K562 (cell line): Measurements from ENCODE around the gene ZNHIT3. TPM values are rescaled to one million over a fixed set of nuclear protein-coding genes. Genes with fewer than 3 reads are reported as not detected.

Experiments
- ATF6 ChIP-seq: sonication (generic); formaldehyde crosslinking; IDR thresholded peaks from 2 replicates; pipeline ENCODE4 v1.4.0; 2020; ENCODE audit warnings: mild to moderate bottlenecking, missing genetic modification reagents
- BCL6 ChIP-seq: fragments of 250-450 bp; sonication (Bioruptor Pico); IDR thresholded peaks from 2 replicates; pipeline ENCODE4 v1.4.0; 2020
- GATAD2B ChIP-seq: fragments of 450-650 bp; IDR thresholded peaks from 2 replicates; pipeline ENCODE4 v1.6.1; 2017; ENCODE audit warnings: mild to moderate bottlenecking, borderline replicate concordance
- HMG20B ChIP-seq: fragments of 250-450 bp; sonication (Bioruptor Pico); IDR thresholded peaks from 2 replicates; pipeline ENCODE4 v1.5.0; 2021; ENCODE audit warnings: mild to moderate bottlenecking
- LCOR ChIP-seq: sonication (generic); formaldehyde crosslinking; IDR thresholded peaks from 2 replicates; pipeline ENCODE4 v1.8.0; 2022; ENCODE audit warnings: mild to moderate bottlenecking, missing genetic modification reagents
- MAFK ChIP-seq: IDR thresholded peaks from 2 replicates; pipeline ENCODE4 v1.6.1; 2011; ENCODE audit warnings: low read length, improper control_type of control experiment
- MCM2 ChIP-seq: fragments of 450-650 bp; IDR thresholded peaks from 2 replicates; pipeline ENCODE4 v1.6.1; 2017; ENCODE audit warnings: low read depth, mild to moderate bottlenecking
- NFATC3 ChIP-seq: fragments of 450-650 bp; IDR thresholded peaks from 2 replicates; pipeline ENCODE4 v1.6.1; 2017; ENCODE audit warnings: mild to moderate bottlenecking
- POLR2B ChIP-seq: fragments of 450-650 bp; IDR thresholded peaks from 2 replicates; pipeline ENCODE4 v1.6.1; 2018; ENCODE audit warnings: low read depth; ENCODE audit not compliant: partially characterized antibody
- RAD51 ChIP-seq: fragments of 450-650 bp; IDR thresholded peaks from 2 replicates; pipeline ENCODE4 v1.7.1; 2016; ENCODE audit warnings: low read depth, mild to moderate bottlenecking, borderline replicate concordance
- REST ChIP-seq, 2 experiments: fragments of 450-650 bp; formaldehyde crosslinking in 1 of 2; IDR thresholded peaks; 2 replicates each; pipeline versions ENCODE4 v1.4.0 to v1.6.1; 2014 to 2020; ENCODE audit warnings: mild to moderate bottlenecking in 2 of 2, borderline replicate concordance in 1 of 2, low read depth in 1 of 2
- SIN3A ChIP-seq, 2 experiments: fragments of 150-350 bp in 1 of 2; IDR thresholded peaks; 2 replicates each; pipeline ENCODE4 v1.6.1; 2011 to 2016; ENCODE audit warnings: borderline replicate concordance in 2 of 2, low read depth in 2 of 2, low read length in 2 of 2, mild to moderate bottlenecking in 2 of 2, moderate library complexity in 2 of 2; ENCODE audit not compliant: control insufficient read depth in 1 of 2
- SREBF1 ChIP-seq: fragments of 150-350 bp; IDR thresholded peaks from 2 replicates; pipeline ENCODE4 v1.6.1; 2014; ENCODE audit warnings: antibody characterized with exemption, low read depth, low read length, borderline replicate concordance
- TAL1 ChIP-seq: fragments of 450-650 bp; IDR thresholded peaks from 2 replicates; pipeline ENCODE4 v1.6.1; 2016; ENCODE audit warnings: mild to moderate bottlenecking
- U2AF1 ChIP-seq: fragments of 200-400 bp; formaldehyde crosslinking; optimal IDR thresholded peaks from 2 replicates; pipeline ENCODE3; 2017; ENCODE audit warnings: mild to moderate bottlenecking, low read depth, low read length, moderate library complexity
- ZC3H8 ChIP-seq: fragments of 450-650 bp; IDR thresholded peaks from 2 replicates; pipeline ENCODE4 v1.6.1; 2017
- polyA plus RNA-seq, 8 experiments: library from polyadenylated mRNA; depleted of rRNA in 4 of 8; stranded (reverse) in 5 of 8; unstranded in 3 of 8; fragments of >200 nt; fragmentation: Nextera tagmentation in 2 of 8; fragmentation: Illumina TruSeq in 1 of 8; extraction: Ambion mirVana in 2 of 8; extraction: Trizol in 1 of 8; gene quantifications; 2 replicates each; pipeline versions ENCODE4 v1.2.1 to v1.2.3, GENCODE V29; 2011 to 2014; ENCODE audit warnings: inconsistent platforms in 1 of 8, missing spikeins in 1 of 8
- total RNA-seq, 7 experiments: library from RNA; depleted of rRNA in 6 of 7; stranded (reverse); fragments of >200 nt in 6 of 7; fragmentation: Illumina TruSeq in 2 of 7; extraction: Trizol in 2 of 7; gene quantifications; 2 replicates each; pipeline versions ENCODE4 v1.2.1 to v1.2.3, GENCODE V29; 2011 to 2021; ENCODE audit warnings: low replicate concordance in 1 of 7
- TF ChIP-seq, protein P1 (sequence below): sonication (generic); formaldehyde crosslinking; IDR thresholded peaks from 2 replicates; pipeline ENCODE4 v1.9.0; 2022; ENCODE audit warnings: mild to moderate bottlenecking, missing genetic modification reagents

Gene ZNHIT3
- total and polyA plus RNA-seq, 9 of the 15 experiments (the other 6 are each of a cell fraction or from before 2014, with no cell fraction given), result 45.0 to 300 (median 88.4) TPM

DNA sequence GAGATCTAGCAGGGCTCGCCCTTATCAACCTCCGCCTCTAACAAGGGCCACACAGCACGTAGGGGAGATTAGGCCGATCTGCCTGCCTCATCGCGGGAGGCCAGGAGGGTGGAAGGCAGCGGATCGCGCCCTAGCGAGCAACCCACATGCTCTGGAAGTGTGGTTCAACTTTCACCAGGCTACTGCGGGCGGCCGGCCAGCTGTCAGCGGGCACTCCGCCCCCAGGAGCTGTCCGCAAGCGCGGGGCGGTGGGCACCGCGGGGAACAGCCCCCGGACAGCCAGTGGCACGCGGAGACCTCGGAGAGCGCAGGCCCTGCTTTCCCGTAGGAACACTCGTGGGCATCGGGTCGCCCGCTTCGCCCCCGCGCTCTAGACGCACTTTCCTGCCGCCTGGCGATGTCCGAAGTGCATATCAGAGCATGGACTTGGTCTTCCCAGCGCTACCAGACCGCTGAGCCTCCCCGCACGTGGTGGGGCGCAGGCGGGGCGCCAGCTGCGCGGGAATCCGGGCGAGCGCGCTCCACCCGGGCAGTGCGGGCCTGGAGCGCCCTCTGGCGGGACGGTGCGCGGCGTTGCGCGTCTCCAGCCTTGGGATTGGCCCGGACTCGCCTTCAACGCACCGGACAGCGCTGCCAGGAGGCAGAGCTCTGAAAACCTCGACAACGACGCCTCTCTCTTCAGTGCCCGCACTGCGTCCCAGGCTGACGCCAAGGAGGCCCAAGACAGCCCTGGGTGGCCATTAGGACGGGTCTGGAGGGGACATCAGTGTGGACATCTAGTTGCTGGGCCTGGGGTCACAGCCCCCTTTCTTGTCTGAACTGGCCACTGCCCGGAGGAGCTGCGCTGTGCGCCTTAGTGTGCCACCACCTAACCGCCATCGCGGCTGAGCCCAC lies 3.6 kb upstream of the ZNHIT3 start (continued):
- TF ChIP-seq REST (IDR thresholded peaks at IDR 0.05; ENCODE audit: borderline replicate concordance) (peak; percentile 88), REST (CRISPR knock-in tag; IDR thresholded peaks at IDR 0.05; ENCODE audit: low read depth) (0 out of 2 replicates have a peak, but pooled peaks have one; percentile 50), LCOR (CRISPR knock-in tag) (no peak), SREBF1 (no peak), NFATC3 (no peak), BCL6 (CRISPR knock-in tag) (no peak), GATAD2B (0 out of 2 replicates have a peak, but pooled peaks have one; percentile 13), U2AF1 (no peak), MAFK (no peak), SIN3A (IDR thresholded peaks at IDR 0.05; ENCODE audit: borderline replicate concordance in 2 of 2, control insufficient read depth in 1 of 2, low read depth in 2 of 2, low read length in 2 of 2) (peak; percentile 34 to 42; a peak in 1 of 4 replicates), ATF6 (peak; percentile 57; the same call in 1 of the 2 replicates), POLR2B (no peak), TAL1 (peak; percentile 18; the same call in 1 of the 2 replicates), RAD51 (no peak), ZC3H8 (no peak), HMG20B (no peak), MCM2 (no peak)
- TF ChIP-seq, protein P1, sequence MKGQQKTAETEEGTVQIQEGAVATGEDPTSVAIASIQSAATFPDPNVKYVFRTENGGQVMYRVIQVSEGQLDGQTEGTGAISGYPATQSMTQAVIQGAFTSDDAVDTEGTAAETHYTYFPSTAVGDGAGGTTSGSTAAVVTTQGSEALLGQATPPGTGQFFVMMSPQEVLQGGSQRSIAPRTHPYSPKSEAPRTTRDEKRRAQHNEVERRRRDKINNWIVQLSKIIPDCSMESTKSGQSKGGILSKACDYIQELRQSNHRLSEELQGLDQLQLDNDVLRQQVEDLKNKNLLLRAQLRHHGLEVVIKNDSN (CRISPR knock-in tag), result peak; percentile 77
